Measurements from ENCODE around the gene DIPK1C. TPM values are rescaled to one million over a fixed set of nuclear protein-coding genes. Genes with fewer than 3 reads are reported as not detected.

Gene DIPK1C
- total RNA-seq, 1 donor from 2014 or later: 0.36 TPM

DNA sequence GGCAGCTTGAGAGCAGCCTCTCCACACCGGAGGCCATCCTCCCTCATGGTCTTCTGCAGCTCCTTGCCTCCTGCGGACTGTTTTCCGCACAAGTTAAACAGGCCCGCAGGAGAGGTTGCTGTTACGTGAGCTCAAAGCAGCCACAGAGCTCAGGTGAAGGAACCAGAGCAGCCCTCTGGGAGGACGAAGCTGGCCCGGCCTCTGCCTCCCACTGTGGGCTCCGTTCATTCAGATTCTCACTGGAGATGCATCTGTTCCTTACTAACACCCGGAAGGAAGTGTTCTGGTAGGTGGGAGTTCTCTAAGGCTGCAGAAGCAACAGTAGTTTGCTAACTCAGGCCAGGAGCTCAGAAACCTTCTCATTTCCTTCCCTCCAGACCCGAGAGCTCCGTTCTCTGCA lies 10.9 kb downstream of the DIPK1C start:
- peaks cover 4% of the 10 kb centered on the region for H3K4me1 Mint-ChIP-seq (ENCODE audit: unreplicated experiment)
- no peaks in the 10 kb centered on the region for H3K9me3 Mint-ChIP-seq
- TF ChIP-seq, protein P1, sequence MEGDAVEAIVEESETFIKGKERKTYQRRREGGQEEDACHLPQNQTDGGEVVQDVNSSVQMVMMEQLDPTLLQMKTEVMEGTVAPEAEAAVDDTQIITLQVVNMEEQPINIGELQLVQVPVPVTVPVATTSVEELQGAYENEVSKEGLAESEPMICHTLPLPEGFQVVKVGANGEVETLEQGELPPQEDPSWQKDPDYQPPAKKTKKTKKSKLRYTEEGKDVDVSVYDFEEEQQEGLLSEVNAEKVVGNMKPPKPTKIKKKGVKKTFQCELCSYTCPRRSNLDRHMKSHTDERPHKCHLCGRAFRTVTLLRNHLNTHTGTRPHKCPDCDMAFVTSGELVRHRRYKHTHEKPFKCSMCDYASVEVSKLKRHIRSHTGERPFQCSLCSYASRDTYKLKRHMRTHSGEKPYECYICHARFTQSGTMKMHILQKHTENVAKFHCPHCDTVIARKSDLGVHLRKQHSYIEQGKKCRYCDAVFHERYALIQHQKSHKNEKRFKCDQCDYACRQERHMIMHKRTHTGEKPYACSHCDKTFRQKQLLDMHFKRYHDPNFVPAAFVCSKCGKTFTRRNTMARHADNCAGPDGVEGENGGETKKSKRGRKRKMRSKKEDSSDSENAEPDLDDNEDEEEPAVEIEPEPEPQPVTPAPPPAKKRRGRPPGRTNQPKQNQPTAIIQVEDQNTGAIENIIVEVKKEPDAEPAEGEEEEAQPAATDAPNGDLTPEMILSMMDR (conservative IDR thresholded peaks at IDR 0.05): no peak
- peaks cover 15% of the 10 kb centered on the region for H3K27me3 Mint-ChIP-seq
- DNase-seq (ENCODE audit: extremely low spot score, unreplicated experiment): peak; percentile 27
- no peak overlapping the region for H3K4me3 Mint-ChIP-seq
- no peak overlapping the region for H3K27ac Mint-ChIP-seq
- H3K36me3 Mint-ChIP-seq: no peaks in the 10 kb centered on the region

DNA sequence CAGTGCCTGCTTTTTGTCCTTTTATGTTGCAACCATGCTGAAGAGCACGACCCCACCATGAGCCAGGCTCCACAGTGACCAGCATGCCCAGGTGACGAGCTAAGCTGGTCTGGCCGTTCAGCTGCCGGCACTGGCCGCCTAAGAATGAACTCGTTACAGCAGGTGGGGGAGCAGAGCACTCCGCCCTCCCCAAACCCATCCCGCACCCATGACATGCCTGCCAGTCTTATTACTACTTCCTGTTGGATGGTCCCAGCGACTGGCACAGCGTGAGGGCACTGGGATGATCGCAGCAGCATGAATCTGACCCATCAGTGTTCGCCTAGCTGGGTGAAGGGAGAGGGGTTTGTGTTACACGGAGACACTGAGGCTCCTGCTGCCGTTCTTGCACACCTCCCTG lies 11.5 kb downstream of the DIPK1C start:
- Mint-ChIP-seq H3K27me3 (peaks cover 14% of the 10 kb centered on the region), H3K9me3 (no peaks in the 10 kb centered on the region), H3K36me3 (no peaks in the 10 kb centered on the region), H3K4me1 (ENCODE audit: unreplicated experiment) (peaks cover 4% of the 10 kb centered on the region), H3K4me3 (no peak overlapping the region), H3K27ac (no peak overlapping the region)
- DNase-seq (ENCODE audit: extremely low spot score, unreplicated experiment): peak; percentile 60
- TF ChIP-seq, protein P1 (conservative IDR thresholded peaks at IDR 0.05): no peak

- H3K27me3 Mint-ChIP-seq: peaks cover 14% of the 10 kb centered on the region
Observed at GRCh38 chr18:74444104-74444503, 13.0 kb downstream of the DIPK1C start.

DNA sequence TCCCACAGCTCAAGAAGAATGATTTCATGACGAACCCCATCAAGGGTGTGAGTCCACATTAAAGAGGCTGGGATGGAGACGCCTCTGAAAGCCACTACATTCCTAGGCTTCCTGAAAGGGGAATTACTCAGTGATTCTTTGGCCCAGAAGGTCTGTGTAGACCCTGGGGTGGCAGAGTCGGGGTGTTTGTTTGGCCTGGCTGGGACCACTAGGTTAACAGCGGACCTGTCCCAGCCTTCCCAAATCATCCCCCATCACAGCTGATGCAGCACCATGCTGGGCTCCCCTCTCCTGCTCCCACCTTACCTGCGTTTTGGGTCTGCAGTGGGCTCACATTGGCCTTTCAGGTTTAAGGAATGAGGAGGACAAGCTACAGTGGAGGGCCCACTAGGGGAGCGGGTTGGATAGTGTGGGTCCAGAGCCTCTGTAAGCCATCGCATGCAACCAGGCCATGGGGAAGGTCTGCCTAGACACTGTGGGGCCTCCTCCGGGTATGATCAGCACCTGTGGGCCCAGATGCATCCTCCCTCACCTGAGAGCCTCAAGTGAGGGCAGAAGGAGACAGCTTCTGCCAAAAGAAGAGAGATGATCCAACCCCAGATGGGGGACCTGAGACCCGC lies 16.2 kb downstream of the DIPK1C start:
- DNase-seq (ENCODE audit: extremely low spot score, unreplicated experiment): no peak
- Mint-ChIP-seq H3K27me3 (peaks cover 15% of the 10 kb centered on the region), H3K4me3 (no peak overlapping the region), H3K9me3 (no peaks in the 10 kb centered on the region), H3K27ac (no peak overlapping the region), H3K4me1 (ENCODE audit: unreplicated experiment) (peaks cover 4% of the 10 kb centered on the region), H3K36me3 (no peaks in the 10 kb centered on the region)
- TF ChIP-seq, protein P1 (conservative IDR thresholded peaks at IDR 0.05): no peak

More at GRCh38 chr18:74444104-74444503, 13.0 kb downstream of the DIPK1C start:
- no peak for DNase-seq (ENCODE audit: extremely low spot score, unreplicated experiment)
- TF ChIP-seq, protein P1 (conservative IDR thresholded peaks at IDR 0.05): no peak
- Mint-ChIP-seq H3K27ac (no peak overlapping the region), H3K36me3 (no peaks in the 10 kb centered on the region), H3K4me1 (ENCODE audit: unreplicated experiment) (peaks cover 4% of the 10 kb centered on the region), H3K9me3 (no peaks in the 10 kb centered on the region), H3K4me3 (no peak overlapping the region)

- Mint-ChIP-seq H3K27ac (no peak overlapping the region), H3K4me1 (ENCODE audit: unreplicated experiment) (no peaks in the 10 kb centered on the region), H3K9me3 (no peaks in the 10 kb centered on the region), H3K27me3 (peaks cover 8% of the 10 kb centered on the region), H3K36me3 (no peaks in the 10 kb centered on the region), H3K4me3 (no peak overlapping the region)
- TF ChIP-seq, protein P1 (conservative IDR thresholded peaks at IDR 0.05): no peak
- no peak for DNase-seq (ENCODE audit: extremely low spot score, unreplicated experiment)
Observed at GRCh38 chr18:74438091-74438490, 19.0 kb downstream of the DIPK1C start.
